ENCODE data around the gene OPA1. TPM values are rescaled to one million over a fixed set of nuclear protein-coding genes. Genes with fewer than 3 reads are reported as not detected.

Gene OPA1
- total RNA-seq, 8 experiments from 2014 or later = 58.8 to 99.1 (median 65.8) TPM

GRCh38 chr3:193701953-193702635, 109.1 kb downstream of the OPA1 start:
- H3K4me1 ChIP-seq (replicated peaks in 1 of 2) = peaks cover 11 to 17% of the 10 kb centered on the region in 2 donors
- peak in 6 of 8 experiments; percentile 58 to 93 (median 75) for ATAC-seq (replicated peaks in 6 of 8)
- no peak overlapping the region for H3K4me3 ChIP-seq
- in situ Hi-C loops (cut with MboI; ENCODE audit: low pct_unique_long_range_greater_than_20kb in 2 of 9, low sequenced_read_pairs in 9 of 9, unreplicated experiment in 9 of 9) = no loop called here
- H3K27ac ChIP-seq = no peak overlapping the region
- WGBS, 10 experiments = 0 to 100% (median 22%) methylated on average over 1 to 6 of the region's 8 CpGs; no CpG with 5 or more reads in 2 of the 10 experiments

- peak in 1 of 8 experiments; percentile 43 for ATAC-seq (replicated peaks in 6 of 8)
- WGBS, 10 experiments = 4 to 100% (median 66%) methylated on average over 1 to 3 of the region's 3 CpGs; no CpG with 5 or more reads in 2 of the 10 experiments
- in situ Hi-C loops (cut with MboI; ENCODE audit: low pct_unique_long_range_greater_than_20kb in 2 of 9, low sequenced_read_pairs in 9 of 9, unreplicated experiment in 9 of 9) = no loop called here
- Histone ChIP-seq H3K27ac (no peak overlapping the region), H3K4me1 (replicated peaks in 1 of 2) (peaks cover 11 to 17% of the 10 kb centered on the region in 2 donors), H3K4me3 (no peak overlapping the region)
Observed at GRCh38 chr3:193702967-193703366, 110.0 kb downstream of the OPA1 start.

DNA sequence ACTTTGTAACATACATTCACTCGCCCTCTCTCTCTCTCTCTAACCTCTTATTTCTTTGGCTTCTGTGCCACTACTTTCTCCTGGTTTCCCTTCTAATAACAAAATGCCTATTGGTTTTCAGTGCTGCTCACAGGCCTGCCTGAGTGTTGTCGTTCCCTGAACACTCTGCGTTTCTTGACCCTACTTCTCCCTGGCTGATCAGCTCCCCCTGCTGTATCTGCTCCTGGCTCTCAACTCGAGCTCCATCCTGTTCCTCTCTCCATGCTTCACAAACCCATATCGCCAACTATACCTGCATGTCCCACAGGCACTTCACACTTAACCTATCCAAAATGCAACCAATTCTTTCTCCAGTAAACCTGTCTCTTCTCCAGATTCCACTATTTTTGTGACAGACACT, 111.4 kb downstream of the OPA1 start:
- in situ Hi-C loops (cut with MboI; ENCODE audit: low pct_unique_long_range_greater_than_20kb in 2 of 9, low sequenced_read_pairs in 9 of 9, unreplicated experiment in 9 of 9) = no loop called here

DNA sequence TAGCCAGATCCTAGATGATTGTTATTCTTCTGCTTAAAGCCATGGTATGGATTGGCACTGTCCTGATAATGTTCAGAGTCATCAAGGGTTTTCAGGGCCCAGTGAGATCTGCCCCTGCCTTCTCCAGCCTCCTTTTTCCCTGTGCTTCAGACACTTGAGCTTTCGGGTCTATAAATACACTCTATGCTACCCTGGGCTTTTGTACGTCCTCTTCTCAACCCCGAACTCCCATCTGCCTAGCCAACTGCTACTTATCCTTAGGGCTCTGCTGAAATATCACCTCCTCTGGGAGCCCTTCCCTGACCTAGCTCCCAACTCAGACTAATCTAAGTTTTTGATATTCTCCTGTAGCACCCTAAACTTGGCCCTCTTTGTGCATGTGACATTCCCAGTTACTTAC, 115.3 kb downstream of the OPA1 start:
- in situ Hi-C loops (cut with MboI; ENCODE audit: low pct_unique_long_range_greater_than_20kb in 2 of 9, low sequenced_read_pairs in 9 of 9, unreplicated experiment in 9 of 9) = no loop called here
- no peak overlapping the region for H3K4me3 ChIP-seq
- no peak overlapping the region for H3K27ac ChIP-seq
- ATAC-seq (replicated peaks in 6 of 8) = no peak
- peaks cover 20 to 29% of the 10 kb centered on the region in 2 donors for H3K4me1 ChIP-seq (replicated peaks in 1 of 2)
- WGBS, 10 experiments = 100% methylated on average over 1 to 3 of the region's 3 CpGs; no CpG with 5 or more reads in 4 of the 10 experiments

More for the DNA sequence above, 111.4 kb downstream of the OPA1 start:
- Histone ChIP-seq H3K4me1 (replicated peaks in 1 of 2) (peaks cover 11 to 17% of the 10 kb centered on the region in 2 donors), H3K4me3 (no peak overlapping the region), H3K27ac (no peak overlapping the region)
- 37 to 100% (median 67%) methylated on average over 1 to 5 of the region's 5 CpGs; no CpG with 5 or more reads in 2 of the 10 experiments for WGBS, 10 experiments
- ATAC-seq (replicated peaks in 6 of 8) = peak in 1 of 8 experiments; percentile 62

GRCh38 chr3:193710286-193711165, 117.5 kb downstream of the OPA1 start:
- in situ Hi-C loops (cut with MboI; ENCODE audit: low pct_unique_long_range_greater_than_20kb in 2 of 9, low sequenced_read_pairs in 9 of 9, unreplicated experiment in 9 of 9) = no loop called here
- Histone ChIP-seq H3K4me1 (replicated peaks in 1 of 2) (peaks cover 18 to 20% of the 10 kb centered on the region in 2 donors), H3K4me3 (no peak overlapping the region), H3K27ac (no peak overlapping the region)
- peak in 2 of 8 experiments; percentile 9 to 20 for ATAC-seq (replicated peaks in 6 of 8)
- 29 to 100% (median 59%) methylated on average over 1 to 14 of the region's 18 CpGs; no CpG with 5 or more reads in 1 of the 10 experiments for WGBS, 10 experiments

DNA sequence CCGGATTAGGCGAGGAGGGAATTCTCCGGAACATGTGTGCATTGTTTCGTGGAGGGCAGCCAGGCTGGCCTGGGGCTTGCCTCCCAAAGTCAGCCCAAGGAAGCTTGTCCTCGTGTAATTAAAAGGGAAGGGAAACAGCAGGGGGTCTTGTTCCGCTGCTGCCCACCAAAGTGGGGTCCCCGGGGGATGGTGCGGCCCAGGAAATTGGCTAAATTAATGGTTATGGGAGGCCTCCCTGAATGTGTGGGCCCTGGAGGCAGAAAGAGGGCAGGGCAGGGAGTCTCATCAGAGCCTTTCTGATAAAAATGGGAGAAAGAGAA, 118.1 kb downstream of the OPA1 start:
- H3K4me1 ChIP-seq (replicated peaks in 1 of 2) = peaks cover 18 to 20% of the 10 kb centered on the region in 2 donors
- peak overlapping the region in 1 of 2 donors; percentile 2 for H3K27ac ChIP-seq
- 31 to 80% (median 67%) methylated on average over 2 to 5 of the region's 8 CpGs; no CpG with 5 or more reads in 4 of the 10 experiments for whole genome bisulfite sequencing, 10 experiments
- H3K4me3 ChIP-seq = no peak overlapping the region
- in situ Hi-C loops (cut with MboI; ENCODE audit: low pct_unique_long_range_greater_than_20kb in 2 of 9, low sequenced_read_pairs in 9 of 9, unreplicated experiment in 9 of 9) = no loop called here
- ATAC-seq (replicated peaks in 6 of 8) = peak in 4 of 8 experiments; percentile 3 to 32 (median 27)

DNA sequence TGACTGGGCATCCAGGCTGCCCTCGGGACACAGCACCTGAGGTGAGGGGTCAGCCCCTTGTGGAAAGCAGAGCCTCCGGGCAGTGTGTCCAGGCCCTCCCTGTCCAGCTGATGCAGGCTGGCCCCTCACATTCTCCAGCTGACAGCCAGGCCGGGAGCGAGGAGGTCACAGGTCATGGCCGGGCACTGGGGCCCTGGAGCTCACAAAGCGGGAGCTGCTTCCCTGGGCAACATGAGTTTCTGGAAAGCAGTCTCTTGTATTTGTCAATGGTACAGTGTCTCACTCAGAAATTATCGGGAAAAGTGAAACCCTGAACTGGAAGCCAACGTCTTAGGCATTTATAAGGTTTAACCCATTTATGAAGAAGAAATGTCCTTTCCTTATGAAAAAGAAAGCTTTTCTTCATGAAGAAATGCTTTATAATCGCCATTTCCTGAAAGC, 118.5 kb downstream of the OPA1 start:
- WGBS, 10 experiments = 23 to 87% (median 50%) methylated on average over 1 to 5 of the region's 9 CpGs; no CpG with 5 or more reads in 3 of the 10 experiments

DNA sequence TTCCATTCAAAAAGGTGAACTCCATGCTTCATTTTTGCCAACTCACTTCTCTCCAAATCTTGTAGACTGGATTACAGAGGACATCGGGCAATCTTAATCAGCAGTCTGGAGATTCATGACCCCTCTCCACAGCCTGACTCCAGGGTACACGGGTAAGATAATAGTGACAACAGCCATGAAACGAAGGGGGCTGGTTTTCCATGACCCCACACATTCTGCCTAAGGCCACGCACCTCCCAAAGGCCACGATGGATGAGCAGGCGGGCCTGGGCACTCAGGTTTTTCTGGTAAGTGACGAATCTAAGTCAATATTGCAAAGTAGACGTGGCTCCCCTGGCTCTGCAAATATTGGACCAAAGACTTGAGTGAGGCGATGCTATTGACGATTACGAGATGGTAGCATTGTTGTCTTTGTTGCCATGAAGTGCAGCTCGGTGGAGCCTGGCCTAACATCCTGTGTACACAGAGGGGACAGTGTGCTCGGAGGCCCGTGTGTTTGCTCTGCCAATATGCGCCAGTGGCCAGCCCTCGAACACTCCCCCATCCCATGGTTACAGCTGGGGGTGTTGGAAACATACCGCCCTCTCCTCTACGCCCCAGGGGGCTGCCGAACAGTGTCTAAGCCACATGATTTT, 119.1 kb downstream of the OPA1 start:
- in situ Hi-C loops (cut with MboI; ENCODE audit: low pct_unique_long_range_greater_than_20kb in 2 of 9, low sequenced_read_pairs in 9 of 9, unreplicated experiment in 9 of 9) = no loop called here
- peaks cover 18 to 20% of the 10 kb centered on the region in 2 donors for H3K4me1 ChIP-seq (replicated peaks in 1 of 2)
- ATAC-seq (replicated peaks in 6 of 8) = peak in 3 of 8 experiments; percentile 76 to 96 (median 89)
- no peak overlapping the region for H3K27ac ChIP-seq
- WGBS, 10 experiments = 0 to 100% (median 78%) methylated on average over 1 to 17 of the region's 19 CpGs; no CpG with 5 or more reads in 2 of the 10 experiments
- no peak overlapping the region for H3K4me3 ChIP-seq

More for the DNA sequence above, 118.5 kb downstream of the OPA1 start:
- ATAC-seq (replicated peaks in 6 of 8) = peak in 4 of 8 experiments; percentile 4 to 46 (median 30)
- H3K27ac ChIP-seq = no peak overlapping the region
- peaks cover 18 to 20% of the 10 kb centered on the region in 2 donors for H3K4me1 ChIP-seq (replicated peaks in 1 of 2)
- in situ Hi-C loops (cut with MboI; ENCODE audit: low pct_unique_long_range_greater_than_20kb in 2 of 9, low sequenced_read_pairs in 9 of 9, unreplicated experiment in 9 of 9) = no loop called here
- H3K4me3 ChIP-seq = no peak overlapping the region

DNA sequence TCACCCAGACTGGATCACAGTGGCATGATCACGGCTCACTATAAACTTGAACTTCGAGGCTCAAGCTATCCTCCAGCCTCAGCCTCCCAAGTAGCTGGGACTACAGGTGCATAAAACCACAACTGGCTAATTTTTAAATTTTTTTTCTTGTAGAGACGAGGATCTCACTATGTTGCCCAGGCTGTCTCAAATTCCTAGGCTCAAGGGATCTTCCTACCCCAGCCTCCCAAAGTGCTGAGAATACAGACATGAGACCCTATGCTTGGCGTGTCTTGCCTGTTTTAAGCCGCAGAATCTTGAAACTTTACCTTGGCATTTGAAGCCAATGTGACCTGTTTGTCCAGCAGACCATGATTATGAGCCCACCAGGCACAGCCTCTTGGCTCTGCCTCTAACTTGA, 119.9 kb downstream of the OPA1 start:
- in situ Hi-C loops (cut with MboI; ENCODE audit: low pct_unique_long_range_greater_than_20kb in 2 of 9, low sequenced_read_pairs in 9 of 9, unreplicated experiment in 9 of 9) = no loop called here
- Histone ChIP-seq H3K27ac (no peak overlapping the region), H3K4me3 (no peak overlapping the region), H3K4me1 (replicated peaks in 1 of 2) (peaks cover 18 to 20% of the 10 kb centered on the region in 2 donors)
- 28 to 100% (median 83%) methylated on average over 2 to 5 of the region's 5 CpGs; no CpG with 5 or more reads in 1 of the 10 experiments for WGBS, 10 experiments
- no peak for ATAC-seq (replicated peaks in 6 of 8)

GRCh38 chr3:193714523-193715137, 121.6 kb downstream of the OPA1 start:
- Histone ChIP-seq H3K27ac (no peak overlapping the region), H3K4me1 (replicated peaks in 1 of 2) (peaks cover 18 to 20% of the 10 kb centered on the region in 2 donors), H3K4me3 (no peak overlapping the region)
- WGBS, 10 experiments = 11 to 100% (median 80%) methylated on average over 1 to 4 of the region's 4 CpGs; no CpG with 5 or more reads in 5 of the 10 experiments
- in situ Hi-C loops (cut with MboI; ENCODE audit: low pct_unique_long_range_greater_than_20kb in 2 of 9, low sequenced_read_pairs in 9 of 9, unreplicated experiment in 9 of 9) = no loop called here
- no peak for ATAC-seq (replicated peaks in 6 of 8)

GRCh38 chr3:193716150-193716549, 123.1 kb downstream of the OPA1 start:
- ATAC-seq (replicated peaks in 6 of 8) = peak in 2 of 8 experiments; percentile 15 to 41
- WGBS, 10 experiments = 20 to 100% (median 75%) methylated on average over 1 to 4 of the region's 4 CpGs; no CpG with 5 or more reads in 2 of the 10 experiments
- in situ Hi-C loops (cut with MboI; ENCODE audit: low pct_unique_long_range_greater_than_20kb in 2 of 9, low sequenced_read_pairs in 9 of 9, unreplicated experiment in 9 of 9) = no loop called here

GRCh38 chr3:193719735-193720134, 126.7 kb downstream of the OPA1 start:
- Histone ChIP-seq H3K4me1 (replicated peaks in 1 of 2) (no peaks in the 10 kb centered on the region), H3K27ac (no peak overlapping the region), H3K4me3 (no peak overlapping the region)
- ATAC-seq (replicated peaks in 6 of 8) = no peak
- WGBS, 10 experiments = 53 to 100% (median 86%) methylated on average over 2 to 7 of the region's 7 CpGs; no CpG with 5 or more reads in 1 of the 10 experiments
- in situ Hi-C loops (cut with MboI; ENCODE audit: low pct_unique_long_range_greater_than_20kb in 2 of 9, low sequenced_read_pairs in 9 of 9, unreplicated experiment in 9 of 9) = no loop called here

More at GRCh38 chr3:193716150-193716549, 123.1 kb downstream of the OPA1 start:
- Histone ChIP-seq H3K27ac (no peak overlapping the region), H3K4me1 (replicated peaks in 1 of 2) (peaks cover 9 to 13% of the 10 kb centered on the region in 2 donors), H3K4me3 (no peak overlapping the region)
